ENCODE results near the gene EEF1AKMT2.

GRCh38 chr10:124727361-124727960, 64.2 kb downstream of the EEF1AKMT2 start:
- TF ChIP-seq CTCF (conservative IDR thresholded peaks at IDR 0.05) = no peak
- no peak for TF ChIP-seq EZH2 (IDR thresholded peaks at IDR 0.05; ENCODE audit: low read depth)

All from PC-9 (cell line).